Ovary (tissue), 9 donors: ENCODE results near the gene KRTAP1-5. TPM values are rescaled to one million over a fixed set of nuclear protein-coding genes. Genes with fewer than 3 reads are reported as not detected.
"Not testable (repeated sequence)": the region's sequence is repeated elsewhere in the genome, so short reads cannot be mapped to it uniquely, and the experiment has no call there.

Experiments
- DNase-seq, 5 donors: peaks; one replicate each; pipeline ENCODE4 v3.0.0-alpha.2; 2019 to 2020
- H3K27ac ChIP-seq, 2 donors: fragments of 200-600 bp; one replicate each; pipeline versions ENCODE4 v1.5.1 to v1.8.0; 2019 to 2022
- H3K27me3 ChIP-seq: fragments of 200-600 bp; one replicate; pipeline ENCODE4 v1.8.0; 2022
- H3K36me3 ChIP-seq: fragments of 200-600 bp; sonication (generic); one replicate; pipeline ENCODE4 v1.5.1; 2019
- H3K4me1 ChIP-seq: one replicate; pipeline ENCODE4 v1.8.1; 2013; ENCODE audit warnings: mild to moderate bottlenecking, moderate library complexity; ENCODE audit not compliant: insufficient read depth
- H3K4me3 ChIP-seq: fragments of 200-600 bp; sonication (generic); one replicate; pipeline ENCODE4 v1.5.1; 2017
- H3K9me3 ChIP-seq, 2 donors: fragments of 200-600 bp in 1 of 2; sonication (generic) in 1 of 2; one replicate each; pipeline versions ENCODE4 v1.5.1 to v1.8.1; 2013 to 2019; ENCODE audit warnings: mild to moderate bottlenecking in 1 of 2, moderate library complexity in 1 of 2
- EP300 ChIP-seq: sonication (generic); formaldehyde crosslinking; IDR thresholded peaks from one replicate; pipeline ENCODE4 v1.6.1; 2017; ENCODE audit warnings: antibody characterized with exemption
- POLR2A ChIP-seq: fragments of 450-650 bp; IDR thresholded peaks from one replicate; pipeline ENCODE4 v1.6.1; 2017; ENCODE audit warnings: antibody characterized with exemption, mild to moderate bottlenecking, moderate library complexity
- WGBS, 3 donors: extraction: QIAGEN DNeasy Blood & Tissue Kit in 1 of 3; methylation state at CpG; one replicate each; pipeline versions ENCODE4 v1.1.5 to v1.1.7; 2013 to 2017; 5-methylcytosine and 5-hydroxymethylcytosine counted together
- intact Hi-C, 4 donors: fragments of 100-400 bp; cut with DNase I; formaldehyde crosslinking; loops; one replicate each; pipeline versions ENCODE4 v1.11.0 to v1.15.1; 2022 to 2023
- polyA plus RNA-seq, 2 donors: library from polyadenylated mRNA; stranded (reverse); fragments of 200-250 nt in 1 of 2; fragments of 350-450 nt in 1 of 2; fragmentation: Illumina TruSeq in 1 of 2; extraction: RNeasy Lipid Tissue Mini Kit (QIAGEN cat#74804) in 1 of 2; gene quantifications; one replicate each; pipeline ENCODE4 v1.2.3, GENCODE V29; 2013 to 2014
- total RNA-seq, 7 donors: library from RNA; depleted of rRNA in 2 of 7; stranded (reverse); fragments of >200 nt in 2 of 7; fragmentation: NEBNext Ultra II Directional in 3 of 7; extraction: Animal tissue kit (Norgen Biotek cat#: 25700) in 3 of 7; gene quantifications; one replicate each; pipeline versions ENCODE4 v1.1.0 to v1.2.4, GENCODE V29; 2016 to 2023
- TF ChIP-seq, protein P1 (sequence below), 3 donors: fragments of 450-650 bp in 2 of 3; fragments of 200-600 bp in 1 of 3; IDR thresholded peaks; one replicate each; pipeline versions ENCODE4 v1.5.1 to v1.8.0; 2016 to 2022; ENCODE audit warnings: antibody characterized with exemption in 3 of 3, mild to moderate bottlenecking in 1 of 3
- donor health status: DM: no; HTN: no; CAD: no; lungs with moderate emphysema.
- donor health status: DM: no; HTN: no; CAD: no.
- donor health status: Bipolar disorder and iron deficiency.
- donor health status: DM: yes; HTN: yes; CAD: no.
- donor health status: DM: no; HTN: no; CAD: no.
- donor health status: DM: yes; HTN: yes; CAD: no.

Gene KRTAP1-5
- total and polyA plus RNA-seq, 9 donors, result 0.06 TPM; not detected in 8

DNA sequence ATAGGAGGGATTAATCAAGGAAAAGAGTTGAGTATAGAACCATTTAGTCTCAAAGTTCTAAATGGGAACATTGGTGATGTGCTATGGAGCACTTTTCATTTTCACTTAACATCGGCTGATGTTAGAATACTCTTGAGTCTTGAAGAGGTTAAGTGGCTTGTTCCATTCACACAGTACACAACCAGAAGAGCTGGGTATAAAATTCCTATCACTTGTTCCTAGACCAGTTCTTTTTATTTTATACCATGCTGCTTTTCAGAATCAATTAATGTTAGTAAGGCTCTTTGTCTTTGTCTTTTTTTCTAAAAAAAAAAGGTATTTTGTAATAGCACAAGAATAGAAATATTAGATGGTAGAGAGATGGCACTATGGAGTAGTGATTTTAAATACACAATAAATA, 15.9 kb upstream of the KRTAP1-5 start:
- DNase-seq, result no peak
- 92 to 98% (median 96%) methylated on average over 1 of the region's 1 CpG for WGBS, 3 donors
- Histone ChIP-seq H3K36me3 (no peaks in the 10 kb centered on the region), H3K4me1 (no peaks in the 10 kb centered on the region), H3K4me3 (no peak overlapping the region), H3K27me3 (no peaks in the 10 kb centered on the region), H3K27ac (no peak overlapping the region), H3K9me3 (no peaks in the 10 kb centered on the region)
- TF ChIP-seq EP300 (no peak), POLR2A (no peak)
- TF ChIP-seq, protein P1, sequence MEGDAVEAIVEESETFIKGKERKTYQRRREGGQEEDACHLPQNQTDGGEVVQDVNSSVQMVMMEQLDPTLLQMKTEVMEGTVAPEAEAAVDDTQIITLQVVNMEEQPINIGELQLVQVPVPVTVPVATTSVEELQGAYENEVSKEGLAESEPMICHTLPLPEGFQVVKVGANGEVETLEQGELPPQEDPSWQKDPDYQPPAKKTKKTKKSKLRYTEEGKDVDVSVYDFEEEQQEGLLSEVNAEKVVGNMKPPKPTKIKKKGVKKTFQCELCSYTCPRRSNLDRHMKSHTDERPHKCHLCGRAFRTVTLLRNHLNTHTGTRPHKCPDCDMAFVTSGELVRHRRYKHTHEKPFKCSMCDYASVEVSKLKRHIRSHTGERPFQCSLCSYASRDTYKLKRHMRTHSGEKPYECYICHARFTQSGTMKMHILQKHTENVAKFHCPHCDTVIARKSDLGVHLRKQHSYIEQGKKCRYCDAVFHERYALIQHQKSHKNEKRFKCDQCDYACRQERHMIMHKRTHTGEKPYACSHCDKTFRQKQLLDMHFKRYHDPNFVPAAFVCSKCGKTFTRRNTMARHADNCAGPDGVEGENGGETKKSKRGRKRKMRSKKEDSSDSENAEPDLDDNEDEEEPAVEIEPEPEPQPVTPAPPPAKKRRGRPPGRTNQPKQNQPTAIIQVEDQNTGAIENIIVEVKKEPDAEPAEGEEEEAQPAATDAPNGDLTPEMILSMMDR (IDR thresholded peaks at IDR 0.05), result no peak
- intact Hi-C loops, result no loop called here

DNA sequence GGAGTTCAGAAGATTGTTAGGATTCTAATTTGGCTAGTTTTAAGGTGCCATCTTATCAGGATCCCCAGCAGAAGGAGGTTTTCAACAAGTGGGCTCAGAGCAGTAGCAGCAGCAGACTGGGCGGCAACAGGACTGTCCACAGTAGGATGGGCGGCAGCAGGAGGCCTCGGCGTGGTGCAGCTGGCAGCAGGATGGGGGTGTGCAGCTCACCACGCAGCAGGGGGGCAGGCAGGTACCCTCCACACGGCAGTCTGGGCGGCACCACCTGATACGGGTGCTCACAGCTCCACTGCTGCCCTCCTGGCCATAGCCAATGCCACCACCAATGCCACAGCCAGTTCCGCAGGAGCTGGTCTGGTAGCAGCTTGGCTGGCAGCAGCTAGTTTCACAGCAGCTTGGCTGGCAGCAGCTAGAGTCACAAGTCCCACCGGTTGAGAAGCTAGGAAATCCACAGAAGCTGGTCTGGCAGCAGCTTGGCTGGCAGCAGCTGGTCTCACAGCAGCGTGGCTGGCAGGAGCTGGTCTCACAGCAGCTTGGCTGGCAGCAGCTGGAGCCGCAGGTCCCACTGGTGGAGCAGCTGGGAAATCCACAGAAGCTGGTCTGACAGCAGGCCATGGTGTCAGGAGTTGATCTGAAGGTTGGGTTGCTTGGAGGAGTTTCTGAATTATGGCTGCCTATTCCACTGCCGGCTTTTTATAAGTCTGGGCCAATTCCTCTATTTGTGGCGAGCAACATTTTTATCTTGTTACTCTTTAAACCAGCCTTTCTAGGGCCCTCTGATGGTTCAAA, 14.0 kb upstream of the KRTAP1-5 start, which contains the start of gene KRTAP1-1:
TSS of gene KRTAP1-1 (minus strand) at position 668 of the 789 bp plus-strand sequence. CDS start at position 615, 53 bp downstream.
- DNase-seq, H3K27me3 ChIP-seq, intact Hi-C loops, H3K36me3 ChIP-seq, H3K4me3 ChIP-seq, H3K9me3 ChIP-seq, H3K4me1 ChIP-seq, H3K27ac ChIP-seq: not testable (repeated sequence)
- WGBS, 3 donors, result 75 to 83% (median 76%) methylated on average over 14 of the region's 14 CpGs

DNA sequence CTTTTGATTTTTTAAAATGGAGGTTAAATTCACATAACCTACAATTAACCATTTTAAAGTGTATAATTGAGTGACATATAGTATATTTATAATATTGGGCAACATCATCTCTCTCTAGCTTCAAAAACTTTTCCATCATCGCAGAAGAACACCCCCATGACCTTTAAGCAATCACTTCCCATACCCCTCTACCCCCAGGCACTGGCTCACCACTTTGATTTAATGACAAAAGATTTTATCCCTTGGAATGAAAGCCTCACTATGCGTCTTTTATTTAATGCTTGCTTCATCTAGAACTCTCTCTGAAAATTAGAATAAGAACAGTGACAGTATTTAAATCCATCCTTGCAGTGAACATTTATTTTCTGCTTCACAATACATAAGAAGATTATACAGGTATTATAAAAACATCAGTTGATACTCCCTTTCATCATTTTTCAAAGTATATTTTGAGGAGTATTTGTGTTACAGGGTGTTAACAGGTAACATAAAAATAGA, 10.9 kb upstream of the KRTAP1-5 start:
- no peaks in the 10 kb centered on the region for H3K9me3 ChIP-seq
- no peaks in the 10 kb centered on the region for H3K4me1 ChIP-seq
- intact Hi-C loops, result no loop called here
- TF ChIP-seq POLR2A (no peak), EP300 (no peak)
- TF ChIP-seq, protein P1 (IDR thresholded peaks at IDR 0.05), result no peak
- 82 to 87% (median 85%) methylated on average over 2 of the region's 2 CpGs for whole genome bisulfite sequencing, 3 donors
- H3K27ac ChIP-seq, result no peak overlapping the region
- no peaks in the 10 kb centered on the region for H3K27me3 ChIP-seq
- H3K36me3 ChIP-seq, result no peaks in the 10 kb centered on the region
- DNase-seq, result no peak
- H3K4me3 ChIP-seq, result no peak overlapping the region

DNA sequence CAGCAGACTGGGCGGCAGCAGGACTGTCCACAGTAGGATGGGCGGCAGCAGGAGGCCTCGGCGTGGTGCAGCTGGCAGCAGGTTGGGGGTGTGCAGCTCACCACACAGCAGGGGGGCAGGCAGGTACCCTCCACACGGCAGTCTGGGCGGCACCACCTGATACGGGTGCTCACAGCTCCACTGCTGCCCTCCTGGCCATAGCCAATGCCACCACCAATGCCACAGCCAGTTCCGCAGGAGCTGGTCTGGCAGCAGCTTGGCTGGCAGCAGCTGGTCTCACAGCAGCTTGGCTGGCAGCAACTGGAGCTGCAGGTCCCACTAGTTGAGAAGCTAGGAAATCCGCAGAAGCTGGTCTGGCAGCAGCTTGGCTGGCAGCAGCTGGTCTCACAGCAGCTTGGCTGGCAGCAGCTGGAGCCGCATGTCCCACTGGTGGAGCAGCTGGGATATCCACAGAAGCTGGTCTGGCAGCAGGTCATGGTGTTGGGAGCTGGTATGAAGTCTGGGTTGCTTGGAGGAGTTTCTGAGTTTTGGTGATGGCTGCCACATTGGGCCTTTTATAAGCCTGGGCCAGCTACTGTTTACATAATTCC, 7.4 kb upstream of the KRTAP1-5 start, which contains the start of gene KRTAP1-3:
TSS of gene KRTAP1-3 (minus strand) at position 529 of the 590 bp plus-strand sequence. CDS start at position 476, 53 bp downstream.
- 81 to 93% (median 92%) methylated on average over 9 to 10 of the region's 10 CpGs for WGBS, 3 donors
- DNase-seq, intact Hi-C loops: not testable (repeated sequence)

DNA sequence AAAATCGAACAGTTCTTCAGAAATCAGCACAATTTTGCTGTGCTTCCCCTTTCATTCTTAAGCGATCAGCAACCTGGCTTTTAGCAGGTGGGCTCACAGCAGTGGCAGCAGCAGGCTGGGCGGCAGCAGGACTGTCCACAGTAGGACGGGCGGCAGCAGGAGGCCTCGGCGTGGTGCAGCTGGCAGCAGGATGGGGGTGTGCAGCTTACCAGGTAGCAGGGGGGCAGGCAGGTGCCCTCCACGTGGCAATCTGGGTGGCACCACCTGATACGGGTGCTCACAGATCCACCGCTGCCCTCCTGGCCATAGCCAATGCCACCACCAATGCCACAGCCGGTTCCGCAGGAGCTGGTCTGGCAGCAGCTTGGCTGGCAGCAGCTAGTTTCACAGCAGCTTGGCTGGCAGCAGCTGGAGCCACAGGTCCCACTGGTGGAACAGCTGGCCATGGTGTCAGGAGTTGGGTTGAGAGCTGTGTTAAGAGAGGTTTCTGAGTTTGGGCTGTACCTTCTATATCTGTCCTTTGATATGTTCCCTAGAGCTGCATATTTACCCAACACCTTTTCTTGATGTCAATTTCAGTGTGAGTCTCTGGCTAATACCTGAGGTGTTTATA, 2.7 kb upstream of the KRTAP1-5 start, which contains the start of gene KRTAP1-4:
TSS of gene KRTAP1-4 (minus strand) at position 563 of the 613 bp plus-strand sequence. CDS start at position 446, 117 bp downstream.
- no peaks in the 10 kb centered on the region for H3K36me3 ChIP-seq
- no peak within 1 kb of the TSS for H3K4me3 ChIP-seq
- intact Hi-C loops, result no loop called here
- H3K9me3 ChIP-seq, result no peaks in the 10 kb centered on the region
- DNase-seq, result no peak
- TF ChIP-seq POLR2A (no peak), EP300 (no peak)
- TF ChIP-seq, protein P1 (IDR thresholded peaks at IDR 0.05), result no peak
- 77 to 88% (median 88%) methylated on average over 12 of the region's 12 CpGs for WGBS, 3 donors
- no peak within 1 kb of the TSS for H3K27ac ChIP-seq
- H3K4me1 ChIP-seq, result peaks cover 2% of the 10 kb centered on the region
- H3K27me3 ChIP-seq, result no peaks in the 10 kb centered on the region

More for the DNA sequence above, 7.4 kb upstream of the KRTAP1-5 start, which contains the start of gene KRTAP1-3:
- not testable (repeated sequence) for H3K27ac ChIP-seq, H3K27me3 ChIP-seq, H3K4me1 ChIP-seq, H3K9me3 ChIP-seq, H3K36me3 ChIP-seq, H3K4me3 ChIP-seq
